H9 (cell line): Measurements from ENCODE around the gene CEP89. TPM values are rescaled to one million over a fixed set of nuclear protein-coding genes. Genes with fewer than 3 reads are reported as not detected.
"Not testable (repeated sequence)": the region's sequence is repeated elsewhere in the genome, so short reads cannot be mapped to it uniquely, and the experiment has no call there.

Experiments used
- DNase-seq: peaks from one replicate; pipeline ENCODE4 v3.0.0-alpha.2; 2017
- H2AFZ ChIP-seq: one replicate; pipeline ENCODE4 v1.6.1; 2013; ENCODE audit warnings: mild to moderate bottlenecking, low read length, control low read depth, moderate library complexity
- H2AK5ac ChIP-seq: 2 replicates; pipeline ENCODE4 v1.6.1; 2013; ENCODE audit warnings: low read length, control low read depth, mixed read lengths; ENCODE audit not compliant: insufficient read length
- H2BK120ac ChIP-seq: one replicate; pipeline ENCODE4 v1.6.1; 2013; ENCODE audit warnings: low read depth, mild to moderate bottlenecking, low read length, control low read depth, inconsistent platforms; ENCODE audit not compliant: poor library complexity, severe bottlenecking
- H2BK12ac ChIP-seq: 2 replicates; pipeline ENCODE4 v1.6.1; 2013; ENCODE audit warnings: low read length, control low read depth, mixed read lengths, low read depth; ENCODE audit not compliant: insufficient read length
- H2BK15ac ChIP-seq: 2 replicates; pipeline ENCODE4 v1.6.1; 2013; ENCODE audit warnings: low read depth, low read length, control low read depth
- H2BK20ac ChIP-seq: one replicate; pipeline ENCODE4 v1.6.1; 2013; ENCODE audit warnings: low read depth, mild to moderate bottlenecking, low read length, control low read depth, inconsistent platforms; ENCODE audit not compliant: poor library complexity, severe bottlenecking
- H2BK5ac ChIP-seq: 2 replicates; pipeline ENCODE4 v1.6.1; 2013; ENCODE audit warnings: low read length, control low read depth, mixed read lengths; ENCODE audit not compliant: insufficient read length
- H3K14ac ChIP-seq: 2 replicates; pipeline ENCODE4 v1.6.1; 2013; ENCODE audit warnings: low read length, control low read depth; ENCODE audit not compliant: insufficient read depth
- H3K18ac ChIP-seq: 2 replicates; pipeline ENCODE4 v1.6.1; 2013; ENCODE audit warnings: low read depth, mild to moderate bottlenecking, mixed read lengths, low read length, control low read depth; ENCODE audit not compliant: insufficient read length
- H3K23ac ChIP-seq: 2 replicates; pipeline ENCODE4 v1.6.1; 2013; ENCODE audit warnings: low read length, control low read depth, mixed read lengths, low read depth; ENCODE audit not compliant: insufficient read length
- H3K23me2 ChIP-seq: 2 replicates; pipeline ENCODE4 v1.6.1; 2013; ENCODE audit warnings: low read depth, mild to moderate bottlenecking, mixed read lengths, low read length, control low read depth; ENCODE audit not compliant: insufficient read length, poor library complexity, severe bottlenecking
- H3K27ac ChIP-seq: 2 replicates; pipeline ENCODE4 v1.5.1; 2013; ENCODE audit warnings: low read length, control low read depth, mixed read lengths, low read depth; ENCODE audit not compliant: insufficient read length
- H3K27me3 ChIP-seq: 2 replicates; pipeline ENCODE4 v1.6.1; 2013; ENCODE audit warnings: low read length, control low read depth, inconsistent platforms; ENCODE audit not compliant: insufficient read depth
- H3K4ac ChIP-seq: 2 replicates; pipeline ENCODE4 v1.6.1; 2013; ENCODE audit warnings: low read depth, mild to moderate bottlenecking, control low read depth, inconsistent platforms, low read length, moderate library complexity
- H3K4me1 ChIP-seq: 2 replicates; pipeline ENCODE4 v1.6.1; 2013; ENCODE audit warnings: low read length, control low read depth, inconsistent platforms; ENCODE audit not compliant: insufficient read depth
- H3K4me2 ChIP-seq: 2 replicates; pipeline ENCODE4 v1.6.1; 2013; ENCODE audit warnings: low read length, control low read depth, mixed read lengths; ENCODE audit not compliant: insufficient read length, insufficient read depth
- H3K56ac ChIP-seq: 2 replicates; pipeline ENCODE4 v1.6.1; 2013; ENCODE audit warnings: low read depth, mild to moderate bottlenecking, mixed read lengths, low read length, control low read depth; ENCODE audit not compliant: insufficient read length
- H3K79me1 ChIP-seq: 2 replicates; pipeline ENCODE4 v1.6.1; 2013; ENCODE audit warnings: low read depth, mild to moderate bottlenecking, moderate library complexity, low read length, control low read depth, inconsistent platforms; ENCODE audit not compliant: insufficient read depth, poor library complexity, severe bottlenecking
- H3K79me2 ChIP-seq: 2 replicates; pipeline ENCODE4 v1.6.1; 2013; ENCODE audit warnings: low read length, control low read depth, inconsistent platforms; ENCODE audit not compliant: insufficient read depth
- H3K9ac ChIP-seq: 2 replicates; pipeline ENCODE4 v1.6.1; 2013; ENCODE audit warnings: low read length, control low read depth, mixed read lengths; ENCODE audit not compliant: insufficient read length; ENCODE audit errors: extremely low read depth
- H3K9me3 ChIP-seq: one replicate; pipeline ENCODE4 v1.6.1; 2013; ENCODE audit warnings: low read depth, low read length, inconsistent platforms; ENCODE audit not compliant: control insufficient read depth
- H3T11ph ChIP-seq: one replicate; pipeline ENCODE4 v1.6.1; 2013; ENCODE audit warnings: mild to moderate bottlenecking, low read length, control low read depth, inconsistent platforms
- H4K20me1 ChIP-seq: one replicate; pipeline ENCODE4 v1.6.1; 2013; ENCODE audit not compliant: control insufficient read depth, insufficient read length, insufficient read depth
- H4K5ac ChIP-seq: 2 replicates; pipeline ENCODE4 v1.6.1; 2013; ENCODE audit warnings: low read depth, mild to moderate bottlenecking, mixed read lengths, low read length, control low read depth; ENCODE audit not compliant: insufficient read length
- H4K8ac ChIP-seq: replicated peaks from 2 replicates; pipeline ENCODE4 v1.6.1; 2013; ENCODE audit warnings: low read length, control low read depth, mixed read lengths, low read depth; ENCODE audit not compliant: insufficient read length
- H4K91ac ChIP-seq: 2 replicates; pipeline ENCODE4 v1.6.1; 2013; ENCODE audit warnings: low read depth, mild to moderate bottlenecking, moderate library complexity, mixed read lengths, low read length, control low read depth; ENCODE audit not compliant: insufficient read length
- H3K27ac Mint-ChIP-seq, 3 experiments: 2 replicates in 2 of 3; 3 replicates in 1 of 3; pipeline ENCODE4 v1.8.0; 2020 to 2021; ENCODE audit warnings: mixed read lengths in 3 of 3, mild to moderate bottlenecking in 1 of 3, moderate library complexity in 1 of 3
- H3K27me3 Mint-ChIP-seq: 2 replicates; pipeline ENCODE4 v1.8.0; 2021; ENCODE audit warnings: low read depth, mild to moderate bottlenecking, moderate library complexity, mixed read lengths
- H3K36me3 Mint-ChIP-seq, 3 experiments: 2 replicates in 2 of 3; 3 replicates in 1 of 3; pipeline ENCODE4 v1.8.0; 2020 to 2021; ENCODE audit warnings: low read depth in 3 of 3, mixed read lengths in 3 of 3; ENCODE audit not compliant: insufficient read depth in 1 of 3
- H3K4me1 Mint-ChIP-seq, 2 experiments: 2 replicates each; pipeline ENCODE4 v1.8.0; 2020; ENCODE audit warnings: mixed read lengths in 2 of 2
- H3K4me3 Mint-ChIP-seq, 2 experiments: 2 replicates in 1 of 2; 3 replicates in 1 of 2; pipeline ENCODE4 v1.8.0; 2020 to 2021; ENCODE audit warnings: mild to moderate bottlenecking in 2 of 2, mixed read lengths in 2 of 2, moderate library complexity in 1 of 2
- H3K9me3 Mint-ChIP-seq, 2 experiments: 2 replicates in 1 of 2; 3 replicates in 1 of 2; pipeline ENCODE4 v1.8.0; 2020; ENCODE audit warnings: mild to moderate bottlenecking in 2 of 2, mixed read lengths in 2 of 2, moderate library complexity in 1 of 2
- WGBS: extraction: QIAGEN DNeasy Blood & Tissue Kit; methylation state at CpG from one replicate; pipeline ENCODE4 v1.1.7; 2013; ENCODE audit warnings: missing lambda C conversion rate, low lambda C conversion rate, mixed read lengths; ENCODE audit not compliant: insufficient read length; ENCODE audit errors: extremely low coverage; 5-methylcytosine and 5-hydroxymethylcytosine counted together
- total RNA-seq: library from RNA; stranded (reverse); gene quantifications from 2 replicates; pipeline ENCODE4 v1.2.1, GENCODE V29; 2021

The CEP89 gene
- total RNA-seq, 1 experiment from 2014 or later = 22.1 TPM

- peak overlapping the region in 1 of 3 experiments; percentile 3; a peak in 2 of 7 replicates for H3K27ac Mint-ChIP-seq
- not testable (repeated sequence) for H3K4ac ChIP-seq, H2BK12ac ChIP-seq, H2BK15ac ChIP-seq, H3K9me3 Mint-ChIP-seq, H3K79me2 ChIP-seq, H3K27me3 Mint-ChIP-seq, H3K27ac ChIP-seq, H3K4me3 Mint-ChIP-seq, H4K5ac ChIP-seq, H3K4me2 ChIP-seq, H3K14ac ChIP-seq, H3K23ac ChIP-seq, H3K9ac ChIP-seq, H3K56ac ChIP-seq, H3K79me1 ChIP-seq, H3T11ph ChIP-seq, H2BK5ac ChIP-seq, DNase-seq, H4K20me1 ChIP-seq, H3K4me1 Mint-ChIP-seq, H3K9me3 ChIP-seq, H4K8ac ChIP-seq, H4K91ac ChIP-seq, H3K23me2 ChIP-seq, H3K18ac ChIP-seq, H3K4me1 ChIP-seq, H2AK5ac ChIP-seq, H3K27me3 ChIP-seq, H2BK120ac ChIP-seq, H2BK20ac ChIP-seq, H2AFZ ChIP-seq
- H3K36me3 Mint-ChIP-seq = peaks cover 10 to 61% (median 54%) of the 10 kb centered on the region in 3 experiments; a peak in 6 of 7 replicates
- WGBS = no CpG with 5 or more reads among the region's 6 CpGs
These were observed 10.7 kb upstream of the CEP89 start for GRCh38 chr19:32982488-32982887.

GRCh38 chr19:32979807-32980206, 8.0 kb upstream of the CEP89 start:
- H2AK5ac ChIP-seq, H3K79me2 ChIP-seq, H3K9ac ChIP-seq, H4K91ac ChIP-seq, H3K18ac ChIP-seq, H3K9me3 ChIP-seq, H3K9me3 Mint-ChIP-seq, H4K8ac ChIP-seq, H4K20me1 ChIP-seq, H3K4me2 ChIP-seq, H3T11ph ChIP-seq, H2BK5ac ChIP-seq, H2BK15ac ChIP-seq, H3K4ac ChIP-seq, H3K56ac ChIP-seq, DNase-seq, H3K79me1 ChIP-seq, H3K4me1 Mint-ChIP-seq, H4K5ac ChIP-seq, H3K27me3 Mint-ChIP-seq, H3K4me3 Mint-ChIP-seq, H3K27ac Mint-ChIP-seq, H2BK12ac ChIP-seq, H3K4me1 ChIP-seq, H3K14ac ChIP-seq, H3K27ac ChIP-seq, H2BK120ac ChIP-seq, H2BK20ac ChIP-seq, H3K23me2 ChIP-seq, H2AFZ ChIP-seq, H3K27me3 ChIP-seq, H3K23ac ChIP-seq: not testable (repeated sequence)
- H3K36me3 Mint-ChIP-seq = peaks cover 10 to 63% (median 48%) of the 10 kb centered on the region in 3 experiments; a peak in 6 of 7 replicates
- no CpG with 5 or more reads among the region's 7 CpGs for whole genome bisulfite sequencing
